Measurements from ENCODE around the gene TANGO2.

TANGO2 gene

DNA sequence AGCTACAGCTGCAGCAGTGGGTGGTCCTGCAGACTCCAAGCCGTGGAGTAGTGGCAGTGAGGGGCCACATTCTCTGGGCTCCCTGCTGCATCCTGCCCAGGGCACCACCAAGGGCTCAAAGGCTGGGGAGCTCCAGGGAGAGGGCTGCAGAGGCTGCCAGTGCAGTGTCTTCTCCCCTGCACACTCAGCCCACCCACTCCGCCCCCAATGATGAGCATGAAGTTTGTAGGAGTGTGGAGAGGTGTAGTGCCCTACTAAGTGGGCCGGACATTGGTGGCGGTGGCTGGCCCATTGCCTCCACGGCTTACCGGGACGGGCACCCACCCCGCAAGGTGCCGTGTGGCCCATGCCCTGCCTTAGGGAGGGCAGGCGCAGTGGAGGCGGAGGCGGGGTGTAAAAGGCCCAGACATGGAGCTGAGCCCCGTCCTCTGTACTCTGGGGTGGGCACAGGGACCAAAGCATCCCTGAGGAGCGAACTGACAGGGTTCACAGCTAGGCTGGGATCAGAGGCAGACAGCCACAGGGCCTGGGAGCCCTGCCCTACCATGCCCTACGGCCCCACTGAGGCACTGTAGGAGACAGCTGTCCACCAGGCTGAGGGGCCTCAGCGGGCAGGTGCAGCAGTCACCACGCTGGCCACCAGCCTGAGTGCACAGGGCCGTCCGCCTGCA is 23.2 kb upstream of the TANGO2 start:
- no peak for DNase-seq

DNA sequence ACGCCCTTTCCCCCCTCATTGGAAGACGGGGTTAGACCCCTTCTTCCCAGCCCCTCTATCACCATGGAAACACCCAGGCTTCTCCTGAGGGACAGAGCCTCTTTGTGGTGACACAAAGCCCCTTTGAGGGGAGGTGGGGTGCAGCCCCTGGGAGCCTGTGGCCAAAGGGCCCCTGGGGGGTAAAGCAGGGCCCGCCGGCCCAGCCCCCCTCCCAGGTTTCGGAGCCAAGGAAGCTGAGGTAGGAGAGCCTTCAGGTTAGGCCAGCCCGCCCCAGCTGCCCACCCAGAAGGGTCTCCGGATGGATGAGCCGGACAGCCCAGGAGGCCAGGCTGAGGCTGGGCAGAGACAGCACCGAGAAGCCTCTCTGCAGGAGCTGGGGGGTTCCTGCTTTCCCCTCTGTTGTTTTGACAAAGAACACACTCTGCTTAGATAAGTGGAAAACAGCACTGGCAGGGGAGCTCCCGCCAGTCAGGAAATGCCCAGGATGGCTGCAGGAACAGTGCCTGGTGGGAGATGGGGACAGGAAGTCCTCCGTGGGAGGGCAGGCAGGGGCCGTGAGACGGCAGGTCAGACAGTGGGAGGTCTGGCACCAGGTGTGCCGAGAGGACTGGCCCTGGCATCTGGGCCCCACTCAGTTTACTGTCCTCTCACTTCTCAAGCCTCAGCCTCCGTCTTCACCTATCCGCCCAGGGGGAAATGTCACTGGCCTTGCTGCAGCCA is 22.5 kb upstream of the TANGO2 start:
- no peak for DNase-seq

DNA sequence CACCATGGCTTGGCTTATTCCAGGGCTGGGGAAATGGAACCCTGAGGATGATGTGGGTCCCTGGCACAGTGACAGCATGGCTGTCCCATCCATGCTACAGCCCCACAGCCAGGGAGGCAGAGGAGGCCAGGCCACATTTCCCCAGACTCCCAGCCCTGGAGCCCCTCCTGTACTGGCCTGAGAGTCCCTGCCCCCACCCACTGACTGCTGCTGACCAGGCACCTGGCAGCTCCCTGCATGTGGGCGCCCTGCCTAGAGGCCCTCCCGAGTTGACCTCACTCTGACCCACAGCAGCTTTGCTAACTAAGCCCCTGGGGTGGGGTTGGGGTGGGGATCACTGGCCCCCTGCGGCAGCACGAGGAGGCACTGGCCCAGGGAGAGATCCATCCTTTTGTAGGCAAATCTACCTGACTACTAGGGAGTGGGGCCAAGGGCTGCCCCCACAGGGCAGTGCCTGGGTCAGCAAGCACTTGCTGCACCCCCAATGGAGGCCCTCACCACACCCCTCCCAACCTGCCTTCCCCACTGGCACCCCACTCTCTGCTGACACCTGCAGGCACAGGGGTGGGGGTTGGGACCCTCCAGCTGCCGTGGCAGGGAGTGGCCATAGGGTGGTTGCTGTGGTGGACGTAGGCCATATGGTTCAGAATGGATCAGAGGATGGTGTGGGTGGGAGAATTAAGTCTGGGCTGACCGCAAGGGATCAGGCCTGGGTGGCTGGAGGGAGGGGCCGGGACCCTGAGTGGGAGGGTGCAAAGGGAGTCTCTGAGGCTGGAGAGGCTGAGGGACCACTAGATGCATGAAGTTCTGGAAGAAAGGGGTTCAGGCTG is 21.7 kb upstream of the TANGO2 start:
- DNase-seq, result no peak

DNA sequence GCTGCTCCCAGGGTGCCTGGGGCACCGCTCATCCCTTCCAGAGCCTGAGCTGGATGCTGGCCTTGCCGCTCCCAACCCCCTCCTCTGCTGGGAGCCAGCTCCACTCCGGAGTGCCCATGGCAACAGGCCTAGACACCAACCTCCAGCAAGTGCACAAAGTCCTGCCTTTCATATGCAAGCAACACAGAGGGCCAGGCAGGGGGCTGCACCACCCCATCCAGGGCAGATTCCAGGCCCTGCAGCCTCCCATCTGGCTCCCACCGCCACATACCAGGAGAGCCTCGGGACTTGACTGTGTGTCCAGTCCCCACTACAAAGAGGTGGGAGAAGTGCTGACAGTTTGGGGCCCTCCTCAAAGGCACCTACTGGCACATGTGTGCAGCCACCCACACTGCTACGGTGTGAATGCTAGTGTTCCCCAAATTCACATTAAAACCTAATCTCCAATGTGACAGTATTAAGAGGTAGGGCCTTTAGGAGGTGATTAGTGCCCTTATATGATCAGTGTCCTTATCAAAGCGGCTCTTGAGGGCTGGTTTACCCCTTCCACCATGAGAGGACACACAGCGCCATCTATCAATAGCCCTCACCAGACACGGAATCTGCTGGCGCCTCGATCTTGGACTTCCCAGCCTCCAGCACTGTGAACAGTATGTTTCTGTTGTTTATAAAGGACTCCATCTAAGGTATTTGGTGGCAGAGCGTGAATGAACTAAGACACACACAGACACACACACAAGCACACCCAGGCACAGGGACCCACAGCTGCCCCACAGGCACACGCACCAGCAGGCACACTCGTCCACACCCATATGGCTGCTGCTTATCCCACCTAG is 20.4 kb upstream of the TANGO2 start:
- DNase-seq, result no peak

DNA sequence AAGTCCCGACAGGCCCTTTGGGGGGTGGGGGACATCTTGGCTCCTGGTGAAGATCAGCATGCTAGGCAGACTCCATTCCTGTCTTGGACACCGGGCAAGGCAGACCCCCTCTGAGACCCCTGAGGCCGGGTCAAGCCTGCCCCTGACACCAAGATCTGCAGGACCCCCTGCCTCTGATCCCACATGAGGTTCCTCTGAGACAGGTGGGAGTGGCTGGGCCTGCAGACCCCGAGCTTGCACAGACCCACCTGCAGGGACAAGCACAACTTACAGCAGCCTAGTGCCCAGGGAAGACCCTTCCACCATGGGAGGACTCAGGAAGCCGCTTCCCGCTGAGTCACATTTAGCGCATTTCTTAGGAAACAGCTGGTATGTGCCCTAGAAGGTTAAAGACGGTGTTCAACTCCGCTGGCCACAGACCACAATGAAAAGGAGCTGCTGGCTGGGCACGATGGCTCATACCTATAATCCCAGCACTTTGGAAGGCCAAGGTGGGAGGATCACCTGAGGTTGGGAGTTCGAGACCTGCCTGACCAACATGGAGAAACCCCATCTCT is 19.8 kb upstream of the TANGO2 start:
- DNase-seq, result no peak

DNA sequence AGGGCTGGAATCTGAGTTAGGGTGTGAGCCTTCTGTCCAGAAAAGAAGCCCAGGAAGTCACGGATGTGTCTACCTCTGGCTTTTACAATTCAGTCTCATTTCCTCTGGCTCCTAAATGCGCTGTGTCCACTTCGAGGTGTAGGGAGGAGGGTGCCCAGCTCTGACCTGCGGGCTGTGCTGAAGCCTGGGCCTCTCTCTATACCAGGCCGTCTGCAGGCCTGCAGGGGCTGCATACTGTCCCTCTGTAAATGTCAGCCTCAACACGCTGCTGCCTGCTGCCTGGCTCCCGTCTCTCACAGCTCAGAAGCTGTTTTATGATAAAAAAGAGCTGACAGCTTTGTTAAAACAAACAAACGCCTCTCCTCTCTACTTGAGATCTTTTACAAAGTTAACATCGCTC is 18.8 kb upstream of the TANGO2 start:
- no peak for DNase-seq

DNA sequence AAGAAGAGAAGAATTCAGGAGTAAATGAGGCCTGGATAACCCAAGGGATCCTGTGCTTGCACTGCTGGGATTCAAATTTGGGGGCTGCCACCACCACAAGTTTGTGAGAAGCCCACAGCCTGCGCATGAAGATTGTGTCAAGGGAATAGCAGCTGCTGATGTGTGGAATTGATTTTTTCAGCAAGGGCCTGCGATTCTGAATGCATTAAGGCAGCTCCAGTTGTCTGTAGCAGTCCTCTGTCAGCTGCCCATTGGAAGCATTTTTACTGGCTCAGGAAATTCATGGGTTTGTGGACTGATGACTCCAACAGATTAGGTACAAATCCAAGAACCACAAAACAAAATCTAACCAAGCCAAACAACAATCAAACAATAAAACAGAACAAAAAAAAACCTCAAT is 18.3 kb upstream of the TANGO2 start:
- DNase-seq, result no peak

DNA sequence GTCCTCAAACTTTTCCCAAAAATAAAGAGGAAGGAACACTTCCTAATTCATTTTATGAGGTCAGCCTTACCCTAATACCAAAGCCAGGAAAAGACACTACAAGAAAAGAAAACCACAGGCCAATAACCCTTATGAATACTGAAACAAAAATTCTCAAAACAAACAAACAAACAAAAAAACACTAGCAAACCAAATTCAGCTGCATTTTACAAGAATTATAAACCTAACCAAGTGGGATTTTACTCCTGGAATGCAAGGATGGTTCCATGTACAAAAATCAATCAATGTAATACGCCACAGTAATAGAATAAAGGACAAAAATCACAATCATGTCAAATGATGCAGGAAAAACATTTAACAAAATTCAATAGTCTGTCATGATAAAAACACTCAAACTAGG is 17.6 kb upstream of the TANGO2 start:
- DNase-seq, result no peak

DNA sequence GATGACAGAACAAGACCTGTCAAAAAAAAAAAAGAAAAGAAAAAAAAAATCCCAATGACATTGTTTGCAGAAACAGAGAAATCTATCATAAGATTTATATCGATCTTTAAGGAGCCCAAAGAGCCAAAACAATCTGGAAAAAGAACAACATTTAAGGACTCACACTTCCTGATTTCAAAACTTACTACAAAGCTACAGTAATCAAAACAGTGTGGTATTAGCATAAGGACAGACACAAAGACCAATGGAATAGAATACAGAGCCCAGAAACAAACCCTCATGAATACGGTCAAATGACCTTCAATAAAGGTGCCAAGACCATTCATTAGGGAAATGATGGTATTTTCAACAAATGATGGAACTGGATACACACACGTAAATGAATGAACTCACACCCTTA is 16.4 kb upstream of the TANGO2 start:
- no peak for DNase-seq

DNA sequence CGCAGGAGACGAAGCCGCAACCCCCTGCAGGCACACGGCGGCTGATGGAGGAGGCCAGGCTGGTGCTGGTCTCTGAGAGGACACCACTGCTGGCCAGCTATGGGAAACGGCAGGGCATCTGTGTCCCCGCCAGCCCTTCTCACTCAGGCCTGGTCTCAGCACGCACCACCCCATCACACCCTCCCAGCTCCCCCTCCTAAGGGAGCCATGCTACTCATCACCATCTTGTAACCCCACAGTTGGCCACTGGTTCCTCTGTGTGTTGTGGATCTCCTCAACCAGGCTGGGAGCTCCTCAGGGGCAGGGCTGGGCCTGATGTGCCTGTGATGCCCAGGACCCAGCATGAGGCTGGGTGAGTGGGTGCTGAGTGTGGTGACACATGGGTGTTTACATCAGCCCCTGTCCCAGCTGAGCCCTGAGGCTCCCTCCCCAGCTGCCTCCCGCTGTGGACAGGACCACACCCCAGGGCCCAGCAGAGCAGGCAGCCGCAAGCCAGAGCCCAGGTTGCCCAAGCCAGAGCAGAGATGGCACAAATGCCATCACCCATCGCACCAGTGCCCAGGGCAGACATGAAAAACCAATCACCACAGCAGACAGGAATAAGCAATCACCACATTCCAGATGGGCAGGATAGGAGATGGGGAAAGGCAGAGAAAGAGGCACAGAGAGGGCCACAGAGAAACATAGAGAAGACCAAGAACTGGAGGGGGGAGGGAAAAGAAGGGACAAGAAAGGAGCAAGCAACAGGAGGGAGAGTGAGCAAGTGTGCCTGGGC is 12.5 kb upstream of the TANGO2 start:
- no peak for DNase-seq

DNA sequence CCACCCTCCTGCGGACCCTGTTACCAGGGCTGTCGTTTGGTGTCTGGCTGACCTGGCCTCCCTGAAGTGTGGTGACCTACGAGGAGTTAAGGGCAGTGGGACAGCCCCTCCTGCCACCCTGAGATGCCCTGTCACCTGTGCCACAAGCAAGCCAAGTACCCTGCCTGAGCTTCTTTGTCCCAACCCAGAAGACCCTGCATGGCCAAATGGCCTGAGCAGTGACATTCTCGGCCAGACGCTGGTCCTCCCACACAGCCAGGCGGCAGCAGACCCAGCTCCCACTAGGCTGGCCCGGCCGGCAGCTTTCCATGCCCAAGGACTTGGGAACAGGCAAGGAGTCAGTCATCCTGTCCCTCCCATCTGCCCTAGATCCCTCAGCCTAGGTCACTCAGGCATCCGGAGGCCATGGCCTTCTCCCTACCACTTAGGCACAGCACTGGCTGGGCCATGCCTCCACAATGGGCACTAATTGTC is 11.9 kb upstream of the TANGO2 start:
- DNase-seq, result no peak

DNA sequence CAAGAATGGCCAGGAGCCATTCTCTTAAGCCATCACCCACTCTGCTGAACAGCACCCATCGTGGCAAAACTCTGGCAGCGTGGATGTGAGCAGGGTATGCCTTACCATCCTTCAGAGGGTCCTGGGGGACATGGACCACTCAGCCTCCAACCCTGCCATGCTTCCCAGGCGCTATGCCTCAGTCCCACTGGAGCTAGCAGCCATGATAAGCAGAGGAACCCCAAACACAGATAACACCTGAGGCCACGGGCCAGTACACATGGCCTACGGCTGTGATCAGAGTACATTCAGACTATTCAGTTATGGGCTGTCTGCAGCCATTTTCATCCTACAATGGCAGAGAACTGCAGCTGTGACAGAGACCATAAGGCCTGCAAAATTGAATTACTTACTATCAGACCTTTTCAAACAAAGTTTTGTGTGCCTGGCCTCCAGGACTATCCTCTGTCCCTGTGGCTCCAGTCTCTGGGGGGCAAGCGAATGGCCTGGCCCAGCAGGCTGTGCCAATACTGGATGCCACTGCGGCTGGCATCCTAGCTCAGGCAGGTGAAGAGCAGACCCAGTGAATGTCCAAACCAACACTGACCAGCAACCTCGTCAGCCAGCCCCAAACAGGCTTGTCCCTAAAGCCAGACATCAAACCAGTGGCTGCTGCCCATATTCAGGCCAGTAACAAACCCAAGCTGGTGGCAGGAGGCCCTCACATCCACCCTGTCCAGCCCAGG is 11.2 kb upstream of the TANGO2 start:
- no peak for DNase-seq

DNA sequence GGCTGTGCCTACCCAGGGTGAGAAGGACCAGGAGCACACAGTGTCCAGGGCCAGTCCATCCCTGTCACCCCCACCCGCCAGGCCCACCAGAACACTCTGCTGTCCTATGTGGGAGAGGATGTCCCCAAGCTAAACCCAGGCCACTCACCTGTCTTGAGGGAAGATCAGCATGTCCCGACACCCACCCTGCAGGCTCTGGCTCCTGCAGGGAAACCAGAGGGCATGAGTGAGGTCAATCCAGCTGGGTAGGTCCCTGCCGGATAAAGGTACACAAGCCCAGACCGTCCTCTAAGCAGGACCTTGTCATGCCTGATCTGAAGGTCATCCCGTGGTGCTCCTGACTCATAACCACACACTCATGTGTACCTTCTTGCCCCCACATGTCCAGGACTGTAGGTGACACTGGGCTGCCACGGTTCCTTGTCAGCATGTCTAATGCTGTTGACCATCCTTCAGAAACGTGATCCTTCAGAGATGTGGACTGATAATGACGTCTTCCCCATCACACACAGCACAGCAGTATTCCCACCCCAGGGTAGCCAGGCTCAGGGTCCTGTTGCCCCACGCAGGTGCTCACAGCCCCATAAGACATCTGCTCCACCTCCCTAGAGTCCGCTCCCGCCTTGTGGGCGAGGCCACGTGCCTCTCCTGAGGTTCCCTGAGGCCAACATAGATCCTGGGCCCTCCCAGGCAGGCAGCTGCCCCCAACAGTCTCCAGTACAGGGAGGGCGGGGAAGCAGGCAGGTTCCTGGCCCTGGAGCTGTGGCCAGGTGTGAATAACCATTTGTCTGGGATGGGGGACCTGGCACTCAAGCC is 10.4 kb upstream of the TANGO2 start:
- DNase-seq, result no peak

DNA sequence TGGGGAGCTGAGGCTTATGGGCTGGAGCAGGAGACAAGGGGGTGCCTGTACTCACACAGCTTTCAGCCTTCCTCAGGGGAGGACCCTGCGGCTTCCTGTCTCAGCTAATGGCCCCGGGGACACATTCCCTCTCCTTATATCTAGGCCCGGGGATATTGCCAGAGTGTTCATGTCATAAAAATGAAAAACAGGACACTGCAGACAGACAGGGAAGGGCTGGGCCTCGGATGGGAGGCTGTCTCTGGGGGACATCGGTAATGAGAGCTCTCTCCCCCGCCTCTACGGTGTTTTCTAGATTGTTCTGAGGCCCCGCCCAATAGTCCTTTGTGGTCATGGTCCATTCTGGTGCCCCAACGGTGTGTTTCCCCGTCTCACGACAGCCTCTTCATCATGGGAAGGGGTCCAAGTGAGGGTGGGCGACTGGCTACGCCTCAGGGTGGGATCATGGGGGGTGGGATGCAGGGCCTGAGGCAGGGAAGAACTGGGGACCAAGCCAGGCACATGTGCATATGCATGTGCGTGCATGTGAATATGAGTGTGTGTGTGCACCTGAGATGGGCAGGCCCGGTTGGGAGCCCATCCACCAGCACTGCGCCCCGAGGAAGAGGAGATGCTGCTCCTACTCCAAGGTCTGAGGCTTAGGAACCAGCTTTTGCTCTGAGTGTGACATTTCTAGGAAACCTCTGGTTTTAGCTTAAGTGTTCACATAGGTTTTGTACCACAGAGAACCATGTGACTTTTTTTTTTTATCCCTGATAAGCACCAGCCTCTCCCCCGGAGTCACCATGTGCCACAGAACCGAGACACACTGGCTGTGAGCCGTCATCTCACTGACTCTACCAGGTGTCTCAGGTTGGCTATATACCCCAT is 9.6 kb upstream of the TANGO2 start:
- DNase-seq, result no peak

DNA sequence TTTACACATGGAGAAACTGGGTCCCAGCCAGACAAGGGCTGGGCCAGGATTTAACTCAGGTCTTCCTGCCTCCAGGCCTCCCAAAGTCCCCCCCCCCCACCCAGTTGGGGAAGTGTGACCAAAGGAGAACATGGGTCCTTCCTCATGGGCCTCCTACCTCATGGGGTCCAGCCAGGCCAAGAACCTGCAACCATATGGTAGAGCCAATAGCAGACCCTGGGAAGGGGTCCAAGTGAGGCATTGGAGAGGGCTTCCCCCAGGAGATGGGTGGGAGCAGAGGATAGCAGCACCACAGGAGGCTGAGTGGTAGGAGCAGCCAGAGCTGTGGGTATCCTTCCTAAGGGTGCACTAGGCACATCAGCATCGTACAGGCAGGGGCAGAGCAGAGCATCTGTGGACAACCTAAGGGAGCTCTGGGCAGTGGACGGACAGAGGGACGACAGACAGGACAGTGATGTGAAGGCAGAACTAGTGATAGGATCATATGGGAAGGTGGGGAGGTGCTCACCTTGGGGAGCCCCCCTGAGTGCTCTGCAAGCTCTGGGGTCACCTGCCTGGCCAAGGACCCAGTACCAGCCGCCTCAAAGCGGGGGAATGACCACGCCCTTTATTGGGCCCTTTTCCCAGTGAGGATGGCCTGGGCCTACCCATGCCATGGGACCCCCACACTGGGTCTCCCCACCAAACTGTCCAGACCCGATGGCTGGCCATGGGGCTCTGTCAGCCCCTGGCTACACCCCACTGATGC is 8.7 kb upstream of the TANGO2 start:
- DNase-seq, result no peak

DNA sequence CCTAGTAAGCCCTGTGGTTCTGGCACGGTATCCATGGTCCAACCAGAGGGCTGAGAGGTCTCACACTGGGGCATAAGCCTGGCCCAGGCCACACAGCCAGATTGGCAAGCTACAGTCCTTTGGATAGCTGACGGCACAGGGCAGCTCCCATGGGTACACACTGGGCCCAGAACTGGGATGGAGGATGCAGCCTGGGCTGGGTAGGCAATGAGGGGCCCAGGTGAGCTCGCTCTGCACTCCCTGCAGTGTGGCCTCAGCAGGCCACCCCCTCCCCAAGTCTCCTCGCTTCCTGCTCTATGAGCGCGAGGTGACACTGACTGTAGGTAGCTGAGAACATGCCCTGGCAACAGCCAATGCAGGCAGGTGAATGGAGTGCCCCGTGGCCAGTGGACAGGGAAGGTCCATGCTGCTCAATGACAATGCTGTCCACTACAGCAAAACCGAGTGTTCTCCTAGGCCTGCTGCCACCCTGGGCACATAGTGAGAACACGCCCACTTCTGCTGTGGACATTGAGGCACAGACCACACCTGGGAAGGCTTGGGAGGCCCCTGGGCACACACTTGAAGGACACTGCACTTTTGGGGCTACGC is 8.1 kb upstream of the TANGO2 start:
- no peak for DNase-seq

DNA sequence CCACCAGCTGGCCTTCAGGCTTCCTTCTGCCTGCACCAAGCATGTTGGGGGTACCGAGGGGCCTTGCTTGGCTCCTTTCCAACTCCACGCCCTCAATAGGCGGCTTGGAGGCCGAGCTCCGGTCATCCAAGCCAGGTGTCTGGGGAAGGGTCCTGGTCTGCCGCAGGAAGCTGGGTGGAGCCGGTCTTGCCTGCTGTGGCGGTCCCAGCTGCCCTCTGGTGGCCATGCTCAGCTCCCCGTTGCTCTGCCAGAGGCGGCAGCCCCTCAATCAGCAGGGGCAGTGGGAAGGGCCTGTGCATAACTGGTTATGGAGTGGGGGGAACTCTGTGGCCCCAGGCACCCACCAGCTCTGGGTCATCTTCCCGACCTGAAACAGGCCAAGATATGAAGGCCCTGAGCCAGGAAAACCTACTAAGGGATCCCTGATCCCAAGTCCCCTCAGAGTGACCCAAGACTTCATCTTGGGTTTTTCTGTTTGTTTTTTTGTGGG is 7.5 kb upstream of the TANGO2 start:
- DNase-seq, result no peak

Data from MV-4-11 (cell line).